ENCODE data around the gene TTYH2.

DNA sequence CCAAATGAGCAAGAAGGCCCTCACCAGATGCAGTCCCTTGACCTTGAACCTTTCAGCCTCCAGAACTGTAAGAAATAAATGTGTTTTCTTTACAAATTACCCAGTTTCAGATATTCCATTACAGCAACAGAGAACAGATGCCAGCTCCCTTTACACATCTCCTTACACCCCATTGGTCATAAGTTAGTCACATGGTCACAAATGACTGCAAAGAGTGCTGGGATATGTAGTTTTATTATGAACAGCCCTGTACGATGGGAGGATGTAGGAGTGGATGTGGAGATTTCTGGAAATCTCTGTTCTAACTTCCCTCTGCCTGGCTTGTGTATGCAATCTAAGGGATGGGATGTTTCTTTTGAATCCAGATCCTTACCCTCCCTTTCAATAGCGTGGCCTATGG is 23.2 kb upstream of the TTYH2 start:
- TF ChIP-seq, protein P1, sequence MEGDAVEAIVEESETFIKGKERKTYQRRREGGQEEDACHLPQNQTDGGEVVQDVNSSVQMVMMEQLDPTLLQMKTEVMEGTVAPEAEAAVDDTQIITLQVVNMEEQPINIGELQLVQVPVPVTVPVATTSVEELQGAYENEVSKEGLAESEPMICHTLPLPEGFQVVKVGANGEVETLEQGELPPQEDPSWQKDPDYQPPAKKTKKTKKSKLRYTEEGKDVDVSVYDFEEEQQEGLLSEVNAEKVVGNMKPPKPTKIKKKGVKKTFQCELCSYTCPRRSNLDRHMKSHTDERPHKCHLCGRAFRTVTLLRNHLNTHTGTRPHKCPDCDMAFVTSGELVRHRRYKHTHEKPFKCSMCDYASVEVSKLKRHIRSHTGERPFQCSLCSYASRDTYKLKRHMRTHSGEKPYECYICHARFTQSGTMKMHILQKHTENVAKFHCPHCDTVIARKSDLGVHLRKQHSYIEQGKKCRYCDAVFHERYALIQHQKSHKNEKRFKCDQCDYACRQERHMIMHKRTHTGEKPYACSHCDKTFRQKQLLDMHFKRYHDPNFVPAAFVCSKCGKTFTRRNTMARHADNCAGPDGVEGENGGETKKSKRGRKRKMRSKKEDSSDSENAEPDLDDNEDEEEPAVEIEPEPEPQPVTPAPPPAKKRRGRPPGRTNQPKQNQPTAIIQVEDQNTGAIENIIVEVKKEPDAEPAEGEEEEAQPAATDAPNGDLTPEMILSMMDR (IDR thresholded peaks at IDR 0.05): no peak
- TF ChIP-seq POLR2A (IDR thresholded peaks at IDR 0.05): no peak

Data from uterus (tissue), 2 donors.